VCaP (cell line): ENCODE results near the gene PSMC2.
"Not testable (repeated sequence)": the region's sequence is repeated elsewhere in the genome, so short reads cannot be mapped to it uniquely, and the experiment has no call there.

ENCODE experiments used
- H3K27ac ChIP-seq: fragments of 450-650 bp; 2 replicates; pipeline ENCODE4 v1.5.1; 2017
- TF ChIP-seq, protein P1 (sequence below): fragments of 450-650 bp; conservative IDR thresholded peaks from 2 replicates; pipeline ENCODE4 v1.5.1; 2017; ENCODE audit warnings: mild to moderate bottlenecking, moderate library complexity

Gene PSMC2

GRCh38 chr7:103391150-103391549 lies 43.7 kb downstream of the PSMC2 start:
- TF ChIP-seq, protein P1, sequence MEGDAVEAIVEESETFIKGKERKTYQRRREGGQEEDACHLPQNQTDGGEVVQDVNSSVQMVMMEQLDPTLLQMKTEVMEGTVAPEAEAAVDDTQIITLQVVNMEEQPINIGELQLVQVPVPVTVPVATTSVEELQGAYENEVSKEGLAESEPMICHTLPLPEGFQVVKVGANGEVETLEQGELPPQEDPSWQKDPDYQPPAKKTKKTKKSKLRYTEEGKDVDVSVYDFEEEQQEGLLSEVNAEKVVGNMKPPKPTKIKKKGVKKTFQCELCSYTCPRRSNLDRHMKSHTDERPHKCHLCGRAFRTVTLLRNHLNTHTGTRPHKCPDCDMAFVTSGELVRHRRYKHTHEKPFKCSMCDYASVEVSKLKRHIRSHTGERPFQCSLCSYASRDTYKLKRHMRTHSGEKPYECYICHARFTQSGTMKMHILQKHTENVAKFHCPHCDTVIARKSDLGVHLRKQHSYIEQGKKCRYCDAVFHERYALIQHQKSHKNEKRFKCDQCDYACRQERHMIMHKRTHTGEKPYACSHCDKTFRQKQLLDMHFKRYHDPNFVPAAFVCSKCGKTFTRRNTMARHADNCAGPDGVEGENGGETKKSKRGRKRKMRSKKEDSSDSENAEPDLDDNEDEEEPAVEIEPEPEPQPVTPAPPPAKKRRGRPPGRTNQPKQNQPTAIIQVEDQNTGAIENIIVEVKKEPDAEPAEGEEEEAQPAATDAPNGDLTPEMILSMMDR, result no peak
- peak overlapping the region; percentile 39; the same call in 1 of the 2 replicates for H3K27ac ChIP-seq

GRCh38 chr7:103391976-103392375 lies 44.5 kb downstream of the PSMC2 start:
- peak overlapping the region; percentile 39 for H3K27ac ChIP-seq
- TF ChIP-seq, protein P1, result no peak

DNA sequence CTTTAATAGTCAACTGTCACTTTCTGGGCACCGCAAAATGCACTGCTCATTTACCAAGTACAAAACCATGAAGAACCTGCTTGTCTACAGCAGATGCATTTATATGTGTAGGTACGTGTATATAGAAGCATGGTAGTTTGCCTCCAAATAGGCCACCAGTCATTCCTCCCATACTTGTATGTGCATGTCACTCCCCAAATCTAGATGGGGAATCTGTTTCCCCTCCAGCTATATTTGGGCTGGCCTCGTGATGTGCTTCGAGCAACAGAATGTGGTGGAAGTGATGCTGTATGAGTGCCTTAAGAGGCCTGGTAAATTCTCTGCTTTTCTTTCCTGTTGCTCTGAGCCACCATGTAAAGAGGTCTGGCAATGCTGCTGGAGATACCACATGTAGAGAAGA lies 47.1 kb downstream of the PSMC2 start:
- TF ChIP-seq, protein P1, result no peak
- no peak overlapping the region for H3K27ac ChIP-seq

- TF ChIP-seq, protein P1, result no peak
These were observed 47.6 kb downstream of the PSMC2 start for GRCh38 chr7:103395071-103395470.

GRCh38 chr7:103396471-103396870 lies 49.0 kb downstream of the PSMC2 start:
- TF ChIP-seq, protein P1, result no peak
- no peak overlapping the region for H3K27ac ChIP-seq

More at GRCh38 chr7:103395071-103395470, 47.6 kb downstream of the PSMC2 start:
- no peak overlapping the region for H3K27ac ChIP-seq

DNA sequence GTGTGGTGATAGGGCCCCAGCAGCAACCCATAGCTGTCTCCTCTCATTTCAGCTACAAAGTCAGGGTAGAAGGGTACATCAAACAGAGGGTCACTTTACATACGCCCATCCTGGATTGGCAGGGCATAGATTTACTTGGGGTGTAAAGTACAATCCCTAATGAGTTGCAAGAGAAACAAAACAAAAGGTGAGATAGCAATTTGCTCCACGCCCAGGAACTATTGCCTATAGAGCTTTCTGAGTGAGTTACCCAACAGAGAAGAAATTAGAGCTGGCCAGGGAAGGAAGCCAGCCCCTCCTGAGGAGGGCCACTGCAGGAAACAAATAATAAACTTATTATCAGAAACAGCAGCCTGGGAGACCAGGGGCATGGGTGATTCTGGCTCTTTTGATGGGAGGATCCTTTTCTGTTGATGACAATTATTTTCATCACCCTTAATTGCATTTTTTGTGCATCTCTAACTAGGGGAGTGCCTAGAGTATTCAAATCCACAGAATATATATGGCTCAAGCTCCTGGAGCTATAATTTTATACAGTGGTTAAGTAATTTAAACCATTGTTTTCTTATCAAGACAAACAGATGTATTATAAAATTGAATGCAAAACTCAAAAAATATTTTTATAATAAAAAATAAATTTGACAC lies 51.2 kb downstream of the PSMC2 start:
- H3K27ac ChIP-seq, result no peak overlapping the region
- TF ChIP-seq, protein P1, result no peak

DNA sequence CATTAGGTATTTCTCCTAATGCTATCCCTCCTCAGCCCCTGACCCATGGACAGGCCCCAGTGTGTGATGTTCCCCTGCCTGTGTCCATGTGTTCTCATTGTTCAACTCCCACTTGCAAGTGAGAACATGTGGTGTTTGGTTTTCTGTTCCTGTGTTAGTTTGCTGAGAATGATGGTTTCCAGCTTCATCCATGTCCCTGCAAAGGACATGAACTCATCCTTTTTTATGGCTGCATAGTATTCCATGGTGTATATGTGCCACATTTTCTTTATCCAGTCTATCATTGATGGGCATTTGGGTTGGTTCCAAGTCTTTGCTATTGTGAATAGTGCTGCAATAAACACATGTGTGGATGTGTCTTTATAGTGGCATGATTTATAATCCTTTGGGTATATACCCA lies 52.2 kb downstream of the PSMC2 start:
- H3K27ac ChIP-seq, result not testable (repeated sequence)

GRCh38 chr7:103405789-103406613 lies 58.6 kb downstream of the PSMC2 start:
- H3K27ac ChIP-seq, result not testable (repeated sequence)
